GM19468 (cell line): ENCODE data around the gene GATA5.

ENCODE experiments used
- ATAC-seq: cut with Tn5 transposase; IDR thresholded peaks from one replicate; pipeline ENCODE4 v1.9.1; 2021; ENCODE audit warnings: mild to moderate bottlenecking, moderate library complexity, moderate number of reproducible peaks; ENCODE audit not compliant: unreplicated experiment; ENCODE audit errors: extremely low read depth

GATA5 gene

GRCh38 chr20:62489186-62489931, 13.6 kb upstream of the GATA5 start:
- no peak for ATAC-seq

- ATAC-seq = no peak
Measured at GRCh38 chr20:62488470-62488869, 12.7 kb upstream of the GATA5 start.

- no peak for ATAC-seq
Measured at GRCh38 chr20:62487561-62488354, 12.0 kb upstream of the GATA5 start.

DNA sequence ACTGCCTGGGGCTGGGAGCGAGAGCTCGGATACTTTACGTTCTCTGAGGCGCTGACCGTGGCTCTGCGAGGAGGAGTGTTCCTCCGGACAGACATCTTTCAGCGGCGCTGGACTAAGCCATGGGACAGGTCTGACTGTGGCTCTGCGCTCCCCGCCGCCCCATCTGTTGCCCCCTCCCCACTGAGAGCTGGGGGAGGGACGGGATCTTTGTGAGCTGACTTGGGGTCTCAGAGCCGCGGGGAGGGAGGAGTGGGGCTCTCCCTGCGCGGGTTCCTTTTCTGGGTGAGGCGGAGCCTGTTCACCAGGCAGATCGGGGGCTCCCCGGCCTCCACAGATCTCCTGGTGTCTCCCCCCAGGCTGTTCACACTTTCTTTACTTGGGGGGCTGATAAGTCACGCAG, 11.3 kb upstream of the GATA5 start:
- ATAC-seq = no peak

DNA sequence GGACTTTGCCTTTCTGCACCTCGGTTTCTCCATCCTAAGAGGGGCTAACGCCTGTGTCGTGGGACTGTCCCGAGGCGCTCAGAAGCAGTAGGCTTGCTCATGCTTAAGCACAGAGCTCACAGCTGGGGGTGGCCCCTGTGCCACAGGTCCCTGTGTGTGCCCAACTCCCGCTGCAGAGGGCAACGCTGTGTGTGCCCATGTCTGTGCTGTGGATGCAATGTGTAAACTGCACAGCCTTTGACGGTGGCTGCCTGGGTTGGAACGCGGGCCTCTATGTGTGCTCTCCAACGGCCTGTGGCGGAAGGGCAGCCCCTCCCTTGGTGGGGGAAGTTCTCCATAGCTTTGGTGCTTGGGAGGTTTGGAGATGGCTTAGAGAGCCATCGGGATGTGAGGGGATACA, 10.7 kb upstream of the GATA5 start:
- ATAC-seq = no peak

DNA sequence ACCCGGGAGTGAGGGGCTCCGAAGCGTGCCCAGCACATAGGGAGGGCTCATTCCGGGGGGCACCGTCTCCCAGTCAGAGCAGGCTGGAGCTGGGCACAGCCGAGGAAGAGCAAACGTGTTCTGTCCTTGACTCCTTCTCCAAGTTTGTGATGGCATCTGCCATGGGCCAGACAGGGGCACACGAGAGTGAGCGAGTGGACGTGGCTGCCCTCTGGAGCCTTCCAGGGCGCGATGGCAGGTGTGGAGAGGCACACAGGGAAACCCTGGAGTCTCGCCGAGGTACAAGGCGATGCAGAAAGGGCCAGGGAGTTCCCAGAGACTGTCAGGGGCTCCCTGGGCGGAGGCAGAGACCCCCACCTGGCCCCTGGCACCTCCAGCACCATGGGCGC, 9.9 kb upstream of the GATA5 start:
- ATAC-seq = no peak

GRCh38 chr20:62485062-62485700, 9.4 kb upstream of the GATA5 start:
- no peak for ATAC-seq

DNA sequence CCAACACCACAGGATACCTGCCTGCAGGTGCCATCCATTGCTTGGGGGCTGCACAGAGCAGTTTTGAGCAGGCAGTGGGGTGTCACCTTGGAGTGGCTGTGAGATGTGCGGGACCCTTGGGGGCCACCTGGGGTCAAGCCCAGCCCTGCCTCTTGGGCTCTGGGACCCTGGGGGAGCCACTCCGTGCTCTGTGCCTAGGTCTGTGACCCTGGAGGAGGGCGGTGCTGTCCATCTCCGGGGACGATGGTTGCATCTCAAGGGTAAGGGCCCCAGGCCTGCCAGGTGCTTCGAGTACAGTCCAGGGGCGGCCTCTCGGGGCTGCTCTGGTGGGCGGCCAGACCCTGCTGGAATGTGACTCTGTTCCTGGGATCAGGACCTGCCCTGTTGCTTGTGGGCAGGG, 8.7 kb upstream of the GATA5 start:
- no peak for ATAC-seq

DNA sequence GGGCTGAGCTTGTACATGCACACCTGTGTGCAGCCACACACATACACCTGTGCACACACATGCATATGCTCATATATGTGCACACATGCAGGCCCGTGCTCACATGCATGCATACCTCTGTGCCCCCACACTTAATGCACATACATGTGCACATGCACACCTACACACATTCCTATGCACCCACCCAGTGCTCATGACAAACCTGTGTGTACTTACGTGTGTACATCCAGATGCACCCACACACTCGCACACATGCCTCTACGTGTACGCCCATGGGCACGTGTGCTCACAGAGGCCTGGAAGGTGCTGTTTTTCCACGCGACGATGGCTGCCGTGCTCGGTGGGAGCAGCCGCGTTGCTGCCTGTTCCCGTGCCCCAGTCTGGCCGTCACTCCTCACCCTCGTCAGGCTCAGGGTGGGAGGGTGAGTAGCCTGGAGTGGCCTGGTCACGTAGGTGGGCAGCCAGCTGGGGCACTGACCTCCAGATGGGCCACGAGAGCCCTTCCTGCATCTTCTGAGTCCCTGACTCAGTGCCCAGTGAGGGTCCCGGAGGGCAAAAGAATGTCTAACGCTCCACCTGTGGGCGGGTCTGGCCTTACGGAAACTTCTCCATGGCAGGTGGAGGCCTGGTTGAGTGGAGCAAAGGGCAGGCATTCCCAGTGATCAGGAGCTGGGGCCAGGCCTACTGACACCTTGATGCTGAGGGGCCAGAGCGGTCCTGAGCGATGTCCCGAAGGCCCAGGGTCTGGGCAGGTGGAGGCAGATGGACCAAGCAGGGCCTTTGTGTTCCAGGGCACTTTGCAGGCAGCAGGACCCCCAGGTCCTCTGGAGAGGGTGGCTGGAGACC, 8.0 kb upstream of the GATA5 start:
- no peak for ATAC-seq

- ATAC-seq = no peak
Measured at GRCh38 chr20:62482974-62483373, 7.2 kb upstream of the GATA5 start.

DNA sequence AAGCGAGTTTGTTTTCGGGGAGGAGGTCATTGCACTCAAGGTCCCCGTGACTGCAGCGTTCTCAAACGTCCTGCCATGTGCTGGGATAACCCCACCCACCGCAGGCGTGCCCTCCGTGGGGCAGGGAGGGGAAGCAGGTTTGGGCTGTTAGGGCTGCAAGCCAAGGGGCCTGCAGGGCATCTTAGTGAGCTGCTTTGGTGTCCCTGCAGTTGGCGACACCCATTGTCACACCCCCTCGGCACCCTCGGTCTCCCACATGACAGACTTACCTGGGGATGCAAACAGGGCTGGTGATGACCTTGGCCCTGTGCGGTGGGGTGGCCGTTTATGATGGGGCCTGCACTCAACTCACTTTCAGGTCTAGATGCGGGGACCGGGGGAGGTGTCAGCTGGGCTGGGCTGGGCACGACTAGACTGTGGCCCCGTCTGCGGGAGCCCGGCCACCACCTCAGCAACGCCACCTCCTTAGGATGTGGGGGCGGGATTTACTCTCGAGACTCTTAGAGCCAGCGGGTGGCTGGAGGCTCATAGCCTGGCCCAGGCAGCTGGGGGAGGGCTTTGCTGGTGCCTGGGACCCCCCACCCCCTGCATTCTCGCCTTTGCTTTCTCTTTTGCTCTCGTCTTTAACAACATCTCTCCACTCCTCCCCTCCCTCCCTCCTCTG, 6.5 kb upstream of the GATA5 start:
- no peak for ATAC-seq

DNA sequence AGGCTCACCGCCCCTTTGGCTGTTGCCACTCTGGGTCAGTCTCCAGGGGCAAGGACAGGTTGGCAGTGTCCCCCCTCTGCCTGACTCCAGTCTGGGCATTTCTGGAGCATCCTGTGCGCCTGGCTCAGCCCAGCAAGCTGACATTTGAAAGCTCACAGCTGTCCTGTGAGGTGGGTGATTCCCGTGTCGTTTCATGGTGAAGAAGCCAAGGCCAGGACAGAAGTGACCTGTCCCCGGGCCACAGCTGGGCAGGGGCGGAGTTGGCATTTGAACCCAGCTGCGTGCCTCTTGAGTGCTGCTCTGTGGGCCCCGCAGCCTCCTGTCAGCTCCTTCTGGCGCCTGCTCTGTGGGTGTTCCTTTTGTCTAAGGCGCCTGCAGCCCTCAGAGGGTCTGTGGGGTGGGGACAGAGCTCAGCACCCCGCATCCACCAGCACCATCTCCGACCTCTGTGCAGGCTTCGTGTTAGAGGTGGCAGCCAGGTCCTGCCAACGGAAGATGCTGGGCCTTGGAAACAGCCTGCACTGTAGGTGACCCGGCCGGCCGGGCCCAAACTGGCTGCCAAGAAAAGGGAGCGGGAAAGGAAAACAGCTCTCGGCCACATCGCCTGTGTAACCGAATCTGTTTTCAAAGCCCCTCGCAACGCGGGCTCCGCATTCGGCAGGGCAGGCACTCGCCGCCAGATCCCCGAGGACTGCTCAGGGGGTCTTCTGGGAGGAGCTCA, 5.8 kb upstream of the GATA5 start:
- ATAC-seq = no peak

DNA sequence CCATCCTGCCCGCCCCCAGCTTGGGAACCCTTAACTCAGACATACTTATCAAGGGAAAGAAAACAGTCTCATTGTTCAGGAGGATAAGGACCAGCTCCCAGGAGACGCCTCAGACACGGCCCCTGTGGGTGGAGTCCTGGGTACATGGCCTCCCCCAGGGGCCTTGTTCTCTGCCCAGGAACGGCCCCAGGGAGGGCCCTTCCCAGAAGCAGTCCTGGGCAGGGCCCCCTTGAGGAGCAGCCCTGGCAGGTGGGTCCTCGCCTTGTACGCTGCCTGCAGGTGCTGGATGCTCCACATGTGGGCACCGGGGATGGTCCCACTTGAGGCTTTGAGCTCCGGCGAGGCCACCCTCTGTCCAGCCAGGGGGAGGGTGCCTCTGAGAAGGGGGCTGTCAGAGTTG, 4.5 kb upstream of the GATA5 start:
- no peak for ATAC-seq

GRCh38 chr20:62479656-62480055, 3.9 kb upstream of the GATA5 start:
- ATAC-seq = no peak

- ATAC-seq = no peak
Measured at GRCh38 chr20:62479156-62479555, 3.4 kb upstream of the GATA5 start.

DNA sequence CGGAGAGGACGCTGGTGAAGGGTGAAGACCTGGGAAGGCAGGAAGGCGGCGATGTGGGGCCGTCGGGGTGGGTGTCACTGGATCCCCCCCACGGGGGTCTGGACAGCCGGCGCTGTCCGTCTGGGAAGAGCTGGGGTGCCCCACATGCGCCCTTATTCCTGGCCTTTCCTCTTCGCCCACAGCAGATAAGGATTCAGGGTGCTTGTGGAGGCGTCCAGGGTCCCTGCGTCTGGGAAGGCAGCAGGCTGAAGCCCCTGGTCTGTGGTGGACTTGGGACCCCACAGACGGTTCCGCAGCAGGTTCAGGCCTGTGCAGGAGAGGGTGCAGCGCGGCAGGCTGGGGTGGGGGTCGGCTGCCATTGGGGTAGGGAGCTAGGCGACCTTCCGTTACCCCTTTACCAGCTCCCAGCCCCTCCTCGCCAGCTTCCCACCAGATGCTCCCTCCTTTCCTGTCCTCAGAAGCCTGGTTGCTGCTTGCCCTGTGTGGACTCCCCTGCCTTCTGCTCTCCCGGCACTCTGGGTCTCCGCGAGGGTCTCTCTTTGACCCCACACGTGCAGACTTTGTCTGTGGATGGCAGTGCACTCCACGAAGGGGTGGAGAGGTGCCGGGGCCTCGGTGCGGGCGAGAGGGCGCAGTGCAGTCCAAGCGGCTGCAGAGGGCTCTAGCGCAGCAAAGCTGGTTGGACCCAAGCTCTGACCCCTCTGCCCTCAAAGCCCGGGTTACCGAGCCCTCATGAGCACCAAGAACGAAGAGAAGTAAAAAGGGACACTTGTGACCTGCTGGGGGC, 2.1 kb upstream of the GATA5 start:
- no peak for ATAC-seq

GRCh38 chr20:62476056-62476838, 452 bp upstream of the GATA5 start:
- ATAC-seq = no peak
